Body of pancreas (tissue), 4 donors: ENCODE measurements around the gene ACHE.

Experiments used
- CTCF ChIP-seq, 7 experiments: fragments of 450-650 bp in 4 of 7; fragments of 200-600 bp in 3 of 7; sonication (generic) in 3 of 7; IDR thresholded peaks; one replicate each; pipeline ENCODE4 v1.5.1; 2016 to 2019; ENCODE audit warnings: antibody characterized with exemption in 7 of 7
- POLR2A ChIP-seq, 3 donors: fragments of 450-650 bp; IDR thresholded peaks; one replicate each; pipeline ENCODE4 v1.6.1; 2016; ENCODE audit warnings: antibody characterized with exemption in 3 of 3, mild to moderate bottlenecking in 2 of 3

GRCh38 chr7:100884736-100885439 lies 10.8 kb downstream of the ACHE start:
- TF ChIP-seq CTCF (IDR thresholded peaks at IDR 0.05) (no peak), POLR2A (IDR thresholded peaks at IDR 0.05) (no peak)
